Testis (tissue), 2 donors: ENCODE results near the gene CAMKV.

Experiments
- CTCF ChIP-seq, 3 experiments: fragments of 450-650 bp in 2 of 3; fragments of 200-600 bp in 1 of 3; sonication (generic) in 1 of 3; IDR thresholded peaks; one replicate each; pipeline ENCODE4 v1.5.1; 2016 to 2019; ENCODE audit warnings: antibody characterized with exemption in 3 of 3, mild to moderate bottlenecking in 2 of 3, moderate library complexity in 1 of 3
- POLR2A ChIP-seq: fragments of 450-650 bp; IDR thresholded peaks from one replicate; pipeline ENCODE4 v1.6.1; 2017; ENCODE audit warnings: antibody characterized with exemption, mild to moderate bottlenecking, moderate library complexity

- no peak for TF ChIP-seq CTCF (IDR thresholded peaks at IDR 0.05)
- TF ChIP-seq POLR2A: no peak
Measured at GRCh38 chr3:49889296-49889695, 19.6 kb upstream of the CAMKV start.
